Muscle of leg (tissue), 11 donors: ENCODE results near the gene BCAS1. TPM values are rescaled to one million over a fixed set of nuclear protein-coding genes. Genes with fewer than 3 reads are reported as not detected.

Experiments used
- DNase-seq: peaks from one replicate; pipeline ENCODE4 v3.0.0; 2013
- H3K27ac ChIP-seq: one replicate; pipeline ENCODE4 v1.5.1; 2013; ENCODE audit warnings: mild to moderate bottlenecking, low read length, control low read depth
- H3K27me3 ChIP-seq: one replicate; pipeline ENCODE4 v1.6.1; 2013; ENCODE audit warnings: low read length; ENCODE audit not compliant: control insufficient read depth, insufficient read depth
- H3K36me3 ChIP-seq: one replicate; pipeline ENCODE4 v1.6.1; 2013; ENCODE audit warnings: low read length; ENCODE audit not compliant: control insufficient read depth, insufficient read depth
- H3K4me1 ChIP-seq: one replicate; pipeline ENCODE4 v1.6.1; 2013; ENCODE audit warnings: low read length; ENCODE audit not compliant: control insufficient read depth, insufficient read depth
- H3K4me3 ChIP-seq: one replicate; pipeline ENCODE4 v1.5.1; 2013; ENCODE audit warnings: low read length, control low read depth
- H3K9me3 ChIP-seq: replicated peaks from 2 replicates; pipeline ENCODE4 v1.6.1; 2013; ENCODE audit warnings: low read depth, low read length; ENCODE audit not compliant: control insufficient read depth
- WGBS: methylation state at CpG from one replicate; pipeline ENCODE4 v1.1.5; 2013; ENCODE audit warnings: missing lambda C conversion rate; ENCODE audit not compliant: insufficient coverage; 5-methylcytosine and 5-hydroxymethylcytosine counted together
- polyA plus RNA-seq, 8 donors: library from polyadenylated mRNA; unstranded; fragments of 120-200 nt; gene quantifications; one replicate each; pipeline versions ENCODE4 v1.2.1 to v1.2.3, GENCODE V29; 2013; ENCODE audit warnings: inconsistent platforms in 1 of 8, low replicate concordance in 1 of 8; ENCODE audit not compliant: insufficient read length in 8 of 8, insufficient read depth in 1 of 8
- total RNA-seq: library from RNA; stranded (reverse); fragments of 120-200 nt; gene quantifications from one replicate; pipeline ENCODE4 v1.2.4, GENCODE V29; 2013

BCAS1 gene
- total and polyA plus RNA-seq, 9 donors = 2.6 to 11.4 (median 5.4) TPM

- no peak for DNase-seq
- no peak overlapping the region for H3K27ac ChIP-seq
- peaks cover 15% of the 10 kb centered on the region for H3K4me1 ChIP-seq
- no peaks in the 10 kb centered on the region for H3K9me3 ChIP-seq
- no CpG with 5 or more reads among the region's 6 CpGs for WGBS
- no peaks in the 10 kb centered on the region for H3K27me3 ChIP-seq
- H3K36me3 ChIP-seq = no peaks in the 10 kb centered on the region
- H3K4me3 ChIP-seq = no peak overlapping the region
Measured at GRCh38 chr20:54091120-54091480, 20.7 kb upstream of the BCAS1 start.

GRCh38 chr20:54090230-54091119 lies 20.1 kb upstream of the BCAS1 start:
- no peaks in the 10 kb centered on the region for H3K27me3 ChIP-seq
- no peaks in the 10 kb centered on the region for H3K36me3 ChIP-seq
- no peak overlapping the region for H3K27ac ChIP-seq
- H3K4me1 ChIP-seq = peaks cover 15% of the 10 kb centered on the region
- DNase-seq = no peak
- 71% methylated on average over 5 of the region's 6 CpGs for WGBS
- no peaks in the 10 kb centered on the region for H3K9me3 ChIP-seq
- H3K4me3 ChIP-seq = no peak overlapping the region

- no peaks in the 10 kb centered on the region for H3K36me3 ChIP-seq
- peaks cover 15% of the 10 kb centered on the region for H3K4me1 ChIP-seq
- DNase-seq = no peak
- no peak overlapping the region for H3K4me3 ChIP-seq
- H3K9me3 ChIP-seq = no peaks in the 10 kb centered on the region
- WGBS = no CpG with 5 or more reads among the region's 1 CpG
- no peak overlapping the region for H3K27ac ChIP-seq
- H3K27me3 ChIP-seq = no peaks in the 10 kb centered on the region
Measured at GRCh38 chr20:54088430-54088829, 18.0 kb upstream of the BCAS1 start.

- DNase-seq = peak; percentile 75
- Histone ChIP-seq H3K4me3 (no peak overlapping the region), H3K36me3 (no peaks in the 10 kb centered on the region), H3K27ac (peak overlapping the region; percentile 74), H3K4me1 (peaks cover 15% of the 10 kb centered on the region), H3K9me3 (no peaks in the 10 kb centered on the region), H3K27me3 (no peaks in the 10 kb centered on the region)
- WGBS = 43% methylated on average over 2 of the region's 12 CpGs
Measured at GRCh38 chr20:54086507-54087039, 16.2 kb upstream of the BCAS1 start.

GRCh38 chr20:54085910-54086309 lies 15.5 kb upstream of the BCAS1 start:
- Histone ChIP-seq H3K27me3 (no peaks in the 10 kb centered on the region), H3K9me3 (no peaks in the 10 kb centered on the region), H3K4me3 (no peak overlapping the region), H3K4me1 (peaks cover 15% of the 10 kb centered on the region), H3K36me3 (no peaks in the 10 kb centered on the region), H3K27ac (peak overlapping the region; percentile 74)
- WGBS = no CpG with 5 or more reads among the region's 3 CpGs
- DNase-seq = no peak

- Histone ChIP-seq H3K9me3 (no peaks in the 10 kb centered on the region), H3K4me1 (peaks cover 15% of the 10 kb centered on the region), H3K4me3 (no peak overlapping the region), H3K27ac (no peak overlapping the region), H3K36me3 (no peaks in the 10 kb centered on the region), H3K27me3 (no peaks in the 10 kb centered on the region)
- WGBS = no CpG with 5 or more reads among the region's 1 CpG
- DNase-seq = no peak
Measured at GRCh38 chr20:54085425-54085824, 15.0 kb upstream of the BCAS1 start.

GRCh38 chr20:54084727-54085388 lies 14.5 kb upstream of the BCAS1 start:
- Histone ChIP-seq H3K9me3 (no peaks in the 10 kb centered on the region), H3K27ac (no peak overlapping the region), H3K4me3 (no peak overlapping the region), H3K27me3 (no peaks in the 10 kb centered on the region), H3K36me3 (no peaks in the 10 kb centered on the region), H3K4me1 (peaks cover 15% of the 10 kb centered on the region)
- DNase-seq = no peak
- WGBS = 55% methylated on average over 2 of the region's 5 CpGs

- Histone ChIP-seq H3K27me3 (no peaks in the 10 kb centered on the region), H3K4me1 (peaks cover 15% of the 10 kb centered on the region), H3K36me3 (no peaks in the 10 kb centered on the region), H3K9me3 (no peaks in the 10 kb centered on the region), H3K4me3 (no peak overlapping the region), H3K27ac (no peak overlapping the region)
- DNase-seq = no peak
Measured at GRCh38 chr20:54084193-54084592, 13.8 kb upstream of the BCAS1 start.

- no peaks in the 10 kb centered on the region for H3K36me3 ChIP-seq
- no peaks in the 10 kb centered on the region for H3K27me3 ChIP-seq
- H3K9me3 ChIP-seq = no peaks in the 10 kb centered on the region
- no peak overlapping the region for H3K27ac ChIP-seq
- no peak for DNase-seq
- H3K4me1 ChIP-seq = peaks cover 15% of the 10 kb centered on the region
- H3K4me3 ChIP-seq = no peak overlapping the region
Measured at GRCh38 chr20:54083459-54083858, 13.1 kb upstream of the BCAS1 start.

- H3K4me1 ChIP-seq = peaks cover 9% of the 10 kb centered on the region
- 60% methylated on average over 2 of the region's 6 CpGs for WGBS
- no peaks in the 10 kb centered on the region for H3K9me3 ChIP-seq
- DNase-seq = no peak
- H3K27ac ChIP-seq = no peak overlapping the region
- no peak overlapping the region for H3K4me3 ChIP-seq
- H3K36me3 ChIP-seq = no peaks in the 10 kb centered on the region
- no peaks in the 10 kb centered on the region for H3K27me3 ChIP-seq
Measured at GRCh38 chr20:54082100-54082499, 11.7 kb upstream of the BCAS1 start.
